Umbilical cord (tissue), 2 donors: ENCODE measurements around the gene CYP27C1. TPM values are rescaled to one million over a fixed set of nuclear protein-coding genes. Genes with fewer than 3 reads are reported as not detected.

ENCODE experiments used
- DNase-seq: peaks from one replicate; pipeline ENCODE4 v3.0.0-alpha.2; 2015; ENCODE audit warnings: low spot score
- total RNA-seq: library from RNA; depleted of rRNA; stranded (reverse); fragments of >200 nt; gene quantifications from one replicate; pipeline ENCODE4 v1.2.3, GENCODE V29; 2014; ENCODE audit warnings: low replicate concordance; ENCODE audit not compliant: insufficient read depth

The CYP27C1 gene
- total RNA-seq, 1 donor from 2014 or later, result 0.72 TPM

DNA sequence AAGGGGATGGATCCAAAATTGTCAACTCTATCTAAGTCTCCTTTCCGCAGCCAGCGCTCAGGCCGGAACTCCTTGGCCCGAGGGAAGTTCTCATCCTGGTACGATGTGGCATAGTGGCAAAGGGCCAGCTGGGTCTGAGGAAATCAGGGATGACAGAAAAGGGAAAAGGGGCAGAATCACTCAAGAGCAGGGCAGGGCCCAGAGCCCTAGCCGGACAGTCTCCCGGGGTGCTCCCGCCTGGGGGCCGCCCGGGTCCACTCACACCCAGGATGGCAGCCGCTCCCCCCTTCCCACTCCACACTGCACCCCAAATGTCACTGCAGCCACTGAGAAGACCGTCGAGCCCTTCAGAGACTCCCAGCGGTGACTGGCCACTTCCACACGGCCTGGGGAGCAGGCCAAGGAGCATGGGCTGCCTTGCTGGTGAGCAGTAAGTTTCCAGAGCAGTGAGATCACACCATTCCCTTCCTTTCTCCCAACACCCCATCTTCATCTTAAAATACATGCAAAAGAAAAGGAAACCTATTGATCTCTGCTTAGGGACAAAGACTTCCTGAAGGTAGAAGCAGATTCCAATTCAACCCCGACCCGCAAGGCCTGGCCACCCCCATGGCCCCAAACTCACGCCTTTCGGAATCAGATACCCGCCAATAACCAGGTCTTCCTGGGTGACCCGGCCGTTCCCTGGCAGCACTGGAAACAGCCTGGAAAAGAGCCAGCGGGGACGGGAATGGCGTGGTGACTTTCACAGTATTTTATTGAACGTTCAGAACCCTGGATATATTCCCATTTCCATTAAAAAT is 26.7 kb downstream of the CYP27C1 start:
- no peak for DNase-seq

GRCh38 chr2:127191331-127192219 is 28.5 kb downstream of the CYP27C1 start:
- DNase-seq, result no peak

- no peak for DNase-seq
Observed at GRCh38 chr2:127188797-127189196, 31.3 kb downstream of the CYP27C1 start.

GRCh38 chr2:127187831-127188230 is 32.3 kb downstream of the CYP27C1 start:
- no peak for DNase-seq

GRCh38 chr2:127187081-127187775 is 32.9 kb downstream of the CYP27C1 start:
- DNase-seq, result no peak

GRCh38 chr2:127185705-127186104 is 34.4 kb downstream of the CYP27C1 start:
- DNase-seq, result no peak

GRCh38 chr2:127185093-127185492 is 35.0 kb downstream of the CYP27C1 start:
- no peak for DNase-seq

DNA sequence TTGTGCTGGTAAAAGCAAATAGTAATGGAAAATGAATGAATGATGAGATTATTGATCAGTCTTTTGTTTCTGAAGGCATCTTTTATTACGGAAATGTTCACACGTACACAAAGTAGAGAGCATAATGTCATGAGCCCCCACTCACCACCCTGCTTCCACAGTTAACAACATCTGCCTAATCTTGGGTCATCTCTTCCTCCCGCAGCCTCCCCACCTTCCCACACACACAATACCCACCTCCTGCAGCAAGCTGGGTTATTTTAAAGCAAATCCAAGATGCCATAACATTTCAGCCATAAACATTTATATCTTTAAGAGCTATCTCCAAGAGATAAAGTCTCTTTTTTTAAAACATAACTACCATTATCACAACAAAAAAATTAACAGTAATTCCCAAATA is 36.3 kb downstream of the CYP27C1 start:
- DNase-seq, result no peak

- DNase-seq, result no peak
Observed at GRCh38 chr2:127182626-127183458, 37.3 kb downstream of the CYP27C1 start.

DNA sequence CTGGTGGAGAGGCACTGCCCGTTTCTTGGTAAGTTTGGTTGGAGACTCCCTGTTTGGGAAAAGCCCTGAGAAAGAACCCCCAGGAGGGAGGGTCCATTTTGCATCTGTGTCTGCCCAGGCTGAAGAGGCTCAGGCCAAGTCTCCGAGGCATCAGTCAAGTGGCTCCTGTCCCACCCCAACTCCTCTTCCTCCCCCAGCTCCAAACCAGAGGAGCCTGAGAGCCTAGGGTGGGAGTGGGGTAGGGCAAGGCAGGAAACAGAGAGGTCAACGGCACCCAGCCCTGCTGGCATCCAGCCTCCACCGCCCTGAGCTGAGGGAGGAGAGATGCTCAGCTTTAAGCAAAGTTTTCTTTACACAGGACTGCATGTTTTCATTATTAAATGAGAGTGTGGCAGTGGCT is 38.2 kb downstream of the CYP27C1 start:
- DNase-seq, result no peak

GRCh38 chr2:127179766-127180165 is 40.3 kb downstream of the CYP27C1 start:
- DNase-seq, result no peak

DNA sequence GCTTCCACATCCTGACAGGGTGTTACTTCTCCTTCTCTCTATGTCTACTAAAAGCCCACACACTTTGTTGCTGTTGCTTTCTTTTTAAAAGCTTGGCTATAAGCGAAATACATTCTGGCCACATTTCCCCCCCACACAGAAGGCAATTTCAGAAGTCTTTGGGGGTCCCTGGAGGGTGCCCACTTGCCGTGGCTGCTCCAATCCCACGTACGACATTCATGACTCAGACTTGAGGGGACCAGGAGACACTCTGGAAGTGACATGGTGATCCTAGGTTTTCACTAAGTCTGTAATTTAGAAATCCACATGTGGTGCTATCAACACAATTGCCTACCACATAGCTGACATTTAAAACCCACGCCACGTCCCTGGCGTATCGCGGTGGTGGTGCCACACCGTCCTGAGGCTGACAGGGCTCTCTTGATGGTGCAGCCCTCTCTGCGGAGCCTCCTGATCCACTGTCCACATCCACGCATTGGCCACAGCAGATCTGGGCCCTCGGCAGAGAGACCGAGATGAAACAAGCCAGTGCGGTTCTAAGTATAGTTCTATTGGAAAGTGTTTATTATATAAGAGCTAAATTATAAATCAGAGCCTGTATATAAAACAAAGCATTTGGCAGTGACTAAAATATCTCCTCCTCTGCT is 42.4 kb downstream of the CYP27C1 start:
- DNase-seq, result no peak

DNA sequence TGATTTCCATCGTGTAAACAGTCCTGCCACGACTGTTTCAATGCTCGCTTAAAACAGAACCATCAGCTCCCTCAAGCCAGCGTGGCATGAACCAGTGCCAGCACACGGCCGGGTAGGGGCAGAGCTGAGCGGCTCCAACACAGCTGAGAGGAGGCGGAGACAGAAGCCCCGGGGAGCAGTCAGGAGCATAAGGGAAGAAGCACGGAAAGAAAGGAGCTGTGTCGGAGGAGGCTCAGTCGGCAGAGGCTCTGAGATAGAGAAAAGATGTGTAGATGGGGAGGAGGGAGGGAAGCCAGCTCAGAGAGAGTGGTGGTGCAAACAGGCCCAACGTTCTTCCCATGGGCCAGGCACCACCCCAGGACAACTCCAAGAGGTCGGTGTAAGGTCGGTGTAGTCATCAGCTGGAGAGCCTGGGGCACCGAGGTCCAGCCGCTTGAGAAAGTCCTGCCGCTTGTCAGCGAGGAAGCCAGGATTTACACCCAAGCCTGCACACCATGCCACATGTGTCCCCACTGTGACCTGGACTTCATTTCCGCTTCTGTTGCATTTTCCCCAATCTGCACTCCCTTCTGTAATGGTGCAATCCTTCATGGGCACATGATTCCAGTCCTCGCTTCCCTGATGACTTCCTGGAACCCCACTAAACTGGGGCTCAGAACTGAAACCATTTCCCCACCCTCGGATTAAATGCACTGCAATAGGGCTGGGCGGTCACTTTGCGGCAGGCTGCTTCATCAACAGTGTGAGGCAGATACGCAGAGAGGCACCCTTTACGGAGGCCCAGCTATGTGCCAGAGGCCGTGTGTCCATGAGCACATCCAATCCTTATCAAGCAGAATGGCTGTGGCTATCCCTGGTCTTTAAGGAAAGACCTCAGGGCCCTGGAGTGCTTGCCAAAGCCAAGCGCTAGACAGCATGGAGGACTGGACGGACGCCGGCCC is 43.5 kb downstream of the CYP27C1 start:
- DNase-seq, result peak; percentile 81

GRCh38 chr2:127175751-127176354 is 44.2 kb downstream of the CYP27C1 start:
- peak; percentile 66 for DNase-seq

GRCh38 chr2:127175041-127175721 is 44.9 kb downstream of the CYP27C1 start:
- peak; percentile 96 for DNase-seq

DNA sequence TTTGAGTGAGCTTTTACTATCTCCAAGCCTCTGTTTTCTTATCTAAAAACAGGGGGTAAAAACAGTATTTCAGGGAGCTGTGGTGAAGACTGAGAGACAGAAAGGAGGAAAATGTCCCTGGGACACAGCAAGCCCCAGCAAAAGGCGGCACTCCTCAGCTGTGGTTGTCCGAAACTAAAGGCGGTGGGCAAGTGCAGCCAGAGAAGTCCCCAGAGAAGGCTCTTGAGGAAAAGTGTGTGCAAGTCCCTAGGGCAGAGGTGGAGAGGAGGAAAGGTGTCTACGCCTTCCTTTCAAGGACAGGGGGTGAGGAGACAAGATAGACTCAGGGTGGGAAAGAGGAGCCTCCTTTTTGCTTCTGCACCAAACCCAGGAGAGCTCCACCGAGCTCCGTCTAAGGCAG is 45.5 kb downstream of the CYP27C1 start:
- DNase-seq, result no peak

GRCh38 chr2:127174136-127174535 is 46.0 kb downstream of the CYP27C1 start:
- DNase-seq, result no peak

- DNase-seq, result peak; percentile 77
Observed at GRCh38 chr2:127173057-127173456, 47.0 kb downstream of the CYP27C1 start.
